MM.1S (cell line): Measurements from ENCODE around the gene OAS1.

Experiments
- EZH2 ChIP-seq: fragments of 300-600 bp; sonication (generic); optimal IDR thresholded peaks from 2 replicates; pipeline ENCODE3; 2017; ENCODE audit warnings: low read depth, mild to moderate bottlenecking, antibody characterized with exemption, low read length, mixed read lengths
- EZH2phosphoT487 ChIP-seq: fragments of 300-600 bp; sonication (generic); IDR thresholded peaks from 2 replicates; pipeline ENCODE4 v1.6.1; 2018; ENCODE audit warnings: antibody characterized with exemption, low read length
- TF ChIP-seq, protein P1 (sequence below): fragments of 300-600 bp; sonication (generic); IDR thresholded peaks from 2 replicates; pipeline ENCODE4 v1.5.1; 2016; ENCODE audit warnings: antibody characterized with exemption, low read length, mixed read lengths

DNA sequence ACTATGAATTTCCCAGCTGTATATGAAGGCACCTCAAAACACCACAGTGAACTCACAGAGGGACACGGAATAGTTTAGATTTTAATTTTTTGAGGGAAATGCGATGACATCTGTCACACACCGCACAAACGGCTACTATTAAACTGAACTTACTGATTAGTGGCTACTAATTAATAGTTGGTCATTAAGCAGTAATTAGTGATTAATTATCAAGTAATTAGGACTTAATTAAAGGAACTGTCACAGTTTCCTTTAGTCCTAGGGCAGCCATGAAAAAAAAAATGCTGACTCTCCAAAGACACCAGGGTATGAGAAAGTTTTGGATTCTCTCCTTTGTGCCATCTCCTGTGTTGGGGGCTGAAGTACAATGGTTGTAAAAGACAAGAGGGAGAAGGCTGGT, 2.9 kb downstream of the OAS1 start:
- TF ChIP-seq, protein P1, sequence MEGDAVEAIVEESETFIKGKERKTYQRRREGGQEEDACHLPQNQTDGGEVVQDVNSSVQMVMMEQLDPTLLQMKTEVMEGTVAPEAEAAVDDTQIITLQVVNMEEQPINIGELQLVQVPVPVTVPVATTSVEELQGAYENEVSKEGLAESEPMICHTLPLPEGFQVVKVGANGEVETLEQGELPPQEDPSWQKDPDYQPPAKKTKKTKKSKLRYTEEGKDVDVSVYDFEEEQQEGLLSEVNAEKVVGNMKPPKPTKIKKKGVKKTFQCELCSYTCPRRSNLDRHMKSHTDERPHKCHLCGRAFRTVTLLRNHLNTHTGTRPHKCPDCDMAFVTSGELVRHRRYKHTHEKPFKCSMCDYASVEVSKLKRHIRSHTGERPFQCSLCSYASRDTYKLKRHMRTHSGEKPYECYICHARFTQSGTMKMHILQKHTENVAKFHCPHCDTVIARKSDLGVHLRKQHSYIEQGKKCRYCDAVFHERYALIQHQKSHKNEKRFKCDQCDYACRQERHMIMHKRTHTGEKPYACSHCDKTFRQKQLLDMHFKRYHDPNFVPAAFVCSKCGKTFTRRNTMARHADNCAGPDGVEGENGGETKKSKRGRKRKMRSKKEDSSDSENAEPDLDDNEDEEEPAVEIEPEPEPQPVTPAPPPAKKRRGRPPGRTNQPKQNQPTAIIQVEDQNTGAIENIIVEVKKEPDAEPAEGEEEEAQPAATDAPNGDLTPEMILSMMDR = no peak
- no peak for TF ChIP-seq EZH2phosphoT487
- no peak for TF ChIP-seq EZH2
